CMK (cell line): ENCODE results near the gene MED9.

Experiments
- DNase-seq: peaks from one replicate; pipeline ENCODE4 v3.0.0-alpha.2; 2010; ENCODE audit warnings: low read depth

Gene MED9

DNA sequence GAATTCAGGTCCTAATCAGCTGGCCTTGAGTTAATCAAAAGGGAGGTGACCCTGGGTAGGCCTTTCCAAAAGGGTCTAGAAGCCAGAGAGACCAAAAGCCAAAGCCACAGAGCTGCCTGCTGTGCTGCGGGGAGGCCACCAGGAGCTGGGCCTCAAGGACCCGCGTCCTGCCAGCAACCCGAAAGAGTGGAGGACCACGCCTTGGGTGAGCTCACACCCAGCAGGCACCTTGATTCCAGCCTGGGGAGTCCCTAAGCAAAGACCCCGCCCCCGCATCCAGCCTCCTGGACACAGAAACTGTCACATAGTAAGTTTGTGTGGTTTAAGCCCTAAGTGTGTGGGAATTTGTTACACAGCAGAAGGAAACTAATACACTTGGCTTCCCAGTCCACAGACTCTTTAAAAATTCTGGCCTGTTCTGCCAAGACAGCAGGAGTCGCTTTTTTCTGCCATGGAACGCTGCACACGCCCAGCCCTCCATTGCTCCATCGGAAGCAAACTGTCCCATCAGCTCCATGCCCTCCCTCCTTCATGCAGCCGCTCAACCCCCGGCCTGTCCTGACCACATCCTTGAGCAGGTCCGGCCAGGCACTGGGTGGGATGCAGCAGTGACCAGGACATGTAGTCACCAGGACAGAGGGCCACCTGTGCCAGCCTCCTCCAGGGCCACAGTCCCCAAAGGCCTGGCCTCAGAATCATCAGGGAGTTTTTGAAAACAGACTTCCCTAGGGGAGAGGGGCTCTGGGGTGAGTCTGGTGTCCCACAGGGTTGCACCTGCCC, 40.3 kb downstream of the MED9 start:
- no peak for DNase-seq

- no peak for DNase-seq
Observed at GRCh38 chr17:17518014-17518413, 41.2 kb downstream of the MED9 start.

GRCh38 chr17:17518951-17519350, 42.2 kb downstream of the MED9 start:
- DNase-seq: no peak

- DNase-seq: no peak
Observed at GRCh38 chr17:17519886-17520285, 43.1 kb downstream of the MED9 start.

DNA sequence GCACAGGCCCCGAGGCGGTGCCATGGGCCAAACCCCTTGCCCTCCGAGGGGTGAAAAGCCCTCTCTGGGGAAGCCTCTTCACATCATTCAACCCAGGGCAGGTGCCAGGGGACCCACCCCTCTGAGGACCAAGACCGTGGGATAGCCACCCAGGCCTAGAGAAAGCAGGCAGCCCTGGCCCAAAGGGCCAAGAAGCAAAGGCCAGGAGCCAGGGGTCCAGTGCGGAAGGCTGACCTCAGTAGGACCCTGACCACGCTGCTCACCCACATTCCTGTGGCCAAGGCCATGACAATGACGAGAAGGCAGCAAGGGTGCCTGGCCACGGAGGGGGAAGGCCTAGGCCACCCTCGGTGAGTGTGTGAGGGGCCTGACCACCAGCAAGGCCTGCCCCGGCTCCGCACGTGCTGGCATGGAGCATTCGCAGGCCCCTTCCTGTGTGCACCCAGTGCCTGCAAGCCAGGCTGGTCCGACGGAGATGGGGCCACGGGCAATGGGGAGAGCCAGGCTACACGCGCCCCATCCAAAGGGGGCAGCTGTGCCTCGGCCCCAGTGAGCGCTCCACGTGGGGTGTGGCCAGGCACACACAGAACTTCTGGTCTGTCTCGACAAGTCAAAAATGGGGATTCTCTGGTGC, 43.9 kb downstream of the MED9 start:
- no peak for DNase-seq

- DNase-seq: no peak
Observed at GRCh38 chr17:17523001-17523730, 46.4 kb downstream of the MED9 start.

GRCh38 chr17:17523731-17524490, 47.1 kb downstream of the MED9 start:
- no peak for DNase-seq

DNA sequence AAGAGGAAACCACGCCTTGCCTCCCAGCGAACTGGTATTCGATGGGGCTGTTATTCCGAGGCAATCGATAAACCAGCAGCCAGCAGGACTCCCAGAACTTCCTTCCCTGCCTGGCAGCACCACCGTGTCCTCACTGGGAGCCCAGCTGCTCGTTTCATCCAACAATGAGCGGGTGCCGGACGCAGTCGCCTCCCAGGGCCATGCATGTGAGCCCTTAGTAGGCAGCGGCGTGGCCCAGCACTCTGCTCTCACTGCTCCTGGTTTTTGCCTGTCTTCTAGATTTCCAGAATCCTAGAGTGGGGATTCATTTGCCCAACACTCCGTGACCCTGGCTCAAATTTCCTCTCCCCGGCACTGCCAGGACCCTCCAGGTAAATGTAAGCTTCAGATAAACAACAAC, 48.5 kb downstream of the MED9 start:
- no peak for DNase-seq

DNA sequence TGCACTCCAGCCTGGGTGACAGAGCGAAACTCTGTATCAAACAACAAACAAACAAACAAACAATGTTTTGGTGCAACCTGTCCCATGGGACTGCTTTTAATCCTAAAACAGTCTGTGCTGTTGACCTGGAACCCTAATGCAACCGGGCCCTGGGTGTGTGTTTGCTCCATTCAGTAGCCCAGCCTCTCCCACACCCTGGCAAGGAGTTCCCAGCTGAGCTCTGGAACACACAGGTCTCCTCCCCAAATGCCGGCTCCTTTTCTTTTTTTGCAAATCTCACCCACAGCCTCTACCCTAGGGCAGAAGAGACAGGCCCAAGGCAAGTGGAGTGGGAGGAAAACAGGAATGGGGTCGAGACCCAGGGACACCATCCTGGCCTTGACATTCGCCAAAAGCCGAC, 49.2 kb downstream of the MED9 start:
- no peak for DNase-seq

GRCh38 chr17:17526369-17526768, 49.6 kb downstream of the MED9 start:
- no peak for DNase-seq

DNA sequence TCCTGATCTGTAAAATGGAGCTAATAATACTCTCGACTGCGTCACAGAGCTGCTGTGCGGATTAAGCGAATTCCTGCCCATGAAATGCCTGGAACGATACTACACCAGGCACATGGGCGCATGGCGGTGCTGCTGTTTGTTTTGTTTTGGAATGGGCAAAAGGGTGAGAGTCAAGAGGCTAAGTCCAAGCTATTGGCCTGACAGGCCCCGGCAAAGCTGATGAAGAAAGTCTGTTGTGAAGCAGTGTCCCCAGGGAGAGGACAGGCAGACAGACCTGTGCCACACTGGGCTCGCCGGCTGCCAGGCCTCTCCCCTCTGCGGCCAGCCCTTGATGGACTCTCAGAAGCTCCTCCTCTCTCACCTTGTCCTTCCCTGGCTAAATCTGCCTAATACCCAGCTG, 50.7 kb downstream of the MED9 start:
- DNase-seq: no peak

GRCh38 chr17:17527956-17528500, 51.2 kb downstream of the MED9 start:
- no peak for DNase-seq

GRCh38 chr17:17528696-17529652, 52.2 kb downstream of the MED9 start:
- DNase-seq: no peak

- no peak for DNase-seq
Observed at GRCh38 chr17:17531156-17531555, 54.4 kb downstream of the MED9 start.

GRCh38 chr17:17532991-17533390, 56.2 kb downstream of the MED9 start:
- DNase-seq: no peak

- no peak for DNase-seq
Observed at GRCh38 chr17:17533901-17534441, 57.2 kb downstream of the MED9 start.

DNA sequence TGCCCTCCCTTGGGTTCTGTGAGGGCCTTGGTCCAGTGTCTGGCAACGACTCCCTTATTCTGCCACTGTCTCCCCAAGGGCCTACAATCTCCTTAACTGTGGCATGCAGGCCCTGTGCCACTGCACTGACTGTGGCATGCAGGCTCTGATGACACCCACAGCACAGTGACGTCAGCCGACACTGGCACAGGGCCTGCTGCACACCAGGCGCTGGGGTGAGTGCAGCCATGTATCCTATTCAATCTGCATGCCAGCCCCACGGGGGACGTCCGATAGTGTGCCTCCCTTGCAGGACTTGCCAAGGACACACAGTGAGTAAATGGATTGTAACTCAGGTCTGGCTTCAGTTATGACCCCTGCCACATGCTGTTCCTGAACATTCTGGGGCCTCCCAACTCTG, 59.2 kb downstream of the MED9 start:
- no peak for DNase-seq

GRCh38 chr17:17536702-17537101, 59.9 kb downstream of the MED9 start:
- DNase-seq: no peak

DNA sequence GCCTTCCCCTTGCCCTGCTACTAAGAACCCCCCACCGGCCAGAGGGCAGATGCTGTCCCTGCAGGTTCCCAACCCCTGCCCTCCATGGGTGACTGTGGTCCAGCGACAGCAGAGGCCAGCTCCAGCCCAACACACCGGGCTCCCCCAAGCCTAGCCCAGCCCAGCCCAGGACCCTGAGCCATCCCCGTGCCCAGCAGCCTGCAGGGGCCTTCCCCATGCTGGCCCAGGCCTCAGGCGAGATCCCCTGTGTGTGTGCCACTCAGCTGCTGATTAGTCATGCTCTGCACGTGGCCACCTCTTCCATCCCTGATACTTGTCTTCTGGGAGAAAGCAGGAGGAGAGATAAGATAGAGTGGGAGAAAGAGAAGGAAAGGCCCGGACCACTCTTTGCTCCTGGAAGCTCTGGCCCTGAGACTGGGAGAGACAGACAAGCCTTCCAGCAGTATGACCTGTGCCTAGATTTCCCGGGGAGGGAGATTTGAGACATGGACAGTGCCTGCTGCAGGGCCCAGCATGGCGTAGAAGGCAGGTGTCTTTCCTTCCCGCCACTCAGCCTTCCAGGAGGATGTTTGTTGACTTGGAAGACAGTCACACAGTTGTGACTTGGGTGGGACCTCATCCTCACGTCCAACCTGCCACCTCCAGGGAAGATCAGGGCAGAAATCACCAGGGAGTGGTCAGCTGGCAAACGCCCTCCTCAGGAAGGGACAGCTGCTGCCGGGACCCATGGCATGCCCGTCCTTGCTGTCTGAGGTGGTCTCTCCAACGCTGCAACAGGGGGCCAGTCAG, 60.7 kb downstream of the MED9 start:
- DNase-seq: no peak
